ENCODE results near the gene SRPK2.
A peak's percentile ranks its signal among the peaks of the same experiment; 100 is the strongest.
"Not testable (repeated sequence)": the region's sequence is repeated elsewhere in the genome, so short reads cannot be mapped to it uniquely, and the experiment has no call there.

SRPK2 gene

GRCh38 chr7:105339404-105340323 is 49.1 kb downstream of the SRPK2 start:
- no peak for DNase-seq

GRCh38 chr7:105337529-105337928 is 51.2 kb downstream of the SRPK2 start:
- no peak for DNase-seq

GRCh38 chr7:105336009-105336408 is 52.7 kb downstream of the SRPK2 start:
- DNase-seq: peak in 1 of 2 donors; percentile 21

GRCh38 chr7:105332661-105333060 is 56.1 kb downstream of the SRPK2 start:
- not testable (repeated sequence) for DNase-seq

GRCh38 chr7:105330526-105330925 is 58.2 kb downstream of the SRPK2 start:
- DNase-seq: no peak

DNA sequence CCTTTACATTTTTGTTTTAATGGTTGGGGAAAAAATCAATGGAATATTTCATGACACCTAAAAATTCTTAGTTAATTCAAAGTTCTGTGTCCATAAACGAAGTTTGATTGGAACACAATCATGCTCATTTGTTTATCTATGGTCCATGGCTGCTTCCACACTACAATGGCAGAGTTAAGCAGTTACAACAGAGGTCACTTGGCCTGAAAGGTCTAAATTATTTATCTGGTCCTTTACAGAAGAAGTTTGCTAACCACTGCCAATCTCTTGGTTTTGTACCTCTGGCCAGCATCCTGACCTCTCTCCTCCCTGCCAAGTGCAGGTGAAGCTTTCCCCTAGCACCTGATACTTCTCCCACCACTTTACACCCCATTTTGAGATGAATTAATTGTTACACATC is 61.5 kb downstream of the SRPK2 start:
- DNase-seq: no peak

GRCh38 chr7:105325216-105325904 is 63.4 kb downstream of the SRPK2 start:
- no peak for DNase-seq

DNA sequence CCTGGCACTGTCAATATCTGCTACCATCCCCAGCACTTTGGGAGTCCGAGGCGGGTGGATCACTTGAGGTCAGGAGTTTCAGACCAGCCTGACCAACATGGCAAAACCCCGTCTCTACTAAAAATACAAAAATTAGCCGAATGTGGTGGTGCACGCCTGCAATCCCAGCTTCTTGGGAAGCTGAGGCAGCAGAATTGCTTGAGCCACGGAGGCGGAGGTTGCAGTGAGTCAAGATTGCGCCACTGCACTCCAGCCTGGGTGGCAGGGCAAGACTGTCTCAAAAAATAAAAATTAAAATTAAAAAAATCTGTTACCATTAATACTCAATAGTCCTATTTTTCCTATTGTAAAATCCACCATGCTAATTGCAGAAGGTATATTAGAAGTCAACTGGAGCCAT is 64.1 kb downstream of the SRPK2 start:
- not testable (repeated sequence) for DNase-seq

DNA sequence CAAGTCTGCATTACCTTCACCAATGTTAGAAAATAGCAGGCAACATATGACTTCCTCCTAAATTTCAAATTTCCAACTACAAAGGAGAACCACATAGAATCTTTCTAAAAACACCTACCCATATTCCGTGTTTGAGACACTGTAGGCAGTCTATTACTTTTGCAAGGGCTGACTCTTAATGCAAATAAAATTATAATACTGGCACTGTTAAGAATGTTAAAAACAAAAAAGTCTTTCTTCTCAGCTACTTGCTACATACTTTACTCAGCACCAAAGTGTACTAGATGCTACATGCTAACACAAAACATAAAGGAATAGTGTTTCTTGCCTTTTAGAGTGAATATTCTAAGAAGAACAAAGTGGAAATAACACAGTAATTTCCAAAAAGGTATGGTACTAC is 65.4 kb downstream of the SRPK2 start:
- no peak for DNase-seq

- DNase-seq: no peak
Measured at GRCh38 chr7:105322655-105323277, 66.0 kb downstream of the SRPK2 start.

- no peak for DNase-seq
Measured at GRCh38 chr7:105321754-105322455, 66.8 kb downstream of the SRPK2 start.

DNA sequence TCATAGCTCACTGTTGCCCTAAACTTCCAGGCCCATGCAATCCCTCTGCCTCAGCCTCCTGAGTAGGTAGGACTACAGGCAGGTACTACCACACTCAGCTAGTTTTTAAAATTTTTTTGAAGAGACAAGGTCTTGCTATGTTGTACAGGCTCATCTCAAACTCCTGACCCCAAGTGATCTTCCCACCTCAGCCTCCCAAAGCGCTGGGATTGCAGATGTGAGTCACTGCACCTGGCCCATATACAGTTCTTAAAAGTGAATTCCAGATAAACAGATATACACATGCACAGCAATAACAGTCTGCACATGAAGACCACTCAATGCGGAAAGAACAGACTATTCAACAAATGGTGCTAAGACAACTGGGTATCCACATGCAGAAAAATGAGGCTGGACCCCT is 67.8 kb downstream of the SRPK2 start:
- no peak for DNase-seq

DNA sequence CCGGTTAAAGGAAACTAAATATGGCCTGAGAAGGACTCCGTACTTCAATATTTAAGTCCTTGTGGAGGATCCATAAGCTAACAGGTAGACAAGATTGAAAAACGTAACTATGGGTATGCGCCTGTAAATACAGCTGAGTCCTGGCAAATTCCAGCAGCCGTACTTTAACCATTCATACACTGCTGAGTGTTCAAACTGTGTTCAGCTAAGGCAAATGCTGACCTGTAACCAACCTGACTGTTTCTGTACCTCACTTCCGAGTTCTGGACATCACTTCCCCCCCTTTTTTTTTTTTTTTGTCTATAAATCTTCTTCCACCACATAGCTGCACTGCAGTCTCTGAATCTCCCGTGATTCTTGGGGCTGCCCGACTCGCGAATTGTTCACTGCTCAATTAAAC is 69.1 kb downstream of the SRPK2 start:
- no peak for DNase-seq

DNA sequence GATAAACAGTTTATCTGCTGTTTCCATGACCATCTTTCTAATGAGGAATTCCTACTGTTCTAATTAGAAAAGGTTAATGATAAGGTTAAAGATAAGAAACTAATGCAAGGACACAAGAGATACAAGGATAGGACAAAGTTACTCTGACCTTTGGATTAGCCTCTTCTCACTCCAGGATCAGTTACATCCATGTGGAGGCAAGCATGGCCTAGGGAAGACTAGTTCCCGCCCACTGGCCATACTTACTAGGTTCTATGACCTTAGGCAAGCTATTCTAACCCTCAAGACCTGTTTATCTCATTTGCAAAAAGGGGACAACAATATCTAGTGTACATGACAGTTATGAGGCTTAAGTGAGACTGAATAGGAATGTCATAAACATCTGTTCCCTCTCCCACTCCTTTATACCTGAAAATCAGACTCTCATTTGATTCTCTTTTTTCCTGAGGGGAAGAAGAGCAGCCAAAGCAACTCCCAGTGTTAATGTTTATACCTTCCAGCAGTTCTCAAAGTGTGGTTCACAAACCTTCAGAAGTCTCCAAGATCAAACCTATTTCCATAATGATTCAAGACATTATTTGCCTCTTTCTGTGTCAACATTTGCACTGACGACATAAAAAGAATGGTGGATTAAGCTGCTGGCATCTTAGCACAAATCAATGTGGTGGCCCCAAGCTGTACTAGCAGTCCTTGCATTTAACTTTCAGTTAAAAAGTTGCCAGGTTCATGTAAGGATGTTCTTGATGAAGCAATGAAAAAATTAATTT is 72.0 kb downstream of the SRPK2 start:
- no peak for DNase-seq

DNA sequence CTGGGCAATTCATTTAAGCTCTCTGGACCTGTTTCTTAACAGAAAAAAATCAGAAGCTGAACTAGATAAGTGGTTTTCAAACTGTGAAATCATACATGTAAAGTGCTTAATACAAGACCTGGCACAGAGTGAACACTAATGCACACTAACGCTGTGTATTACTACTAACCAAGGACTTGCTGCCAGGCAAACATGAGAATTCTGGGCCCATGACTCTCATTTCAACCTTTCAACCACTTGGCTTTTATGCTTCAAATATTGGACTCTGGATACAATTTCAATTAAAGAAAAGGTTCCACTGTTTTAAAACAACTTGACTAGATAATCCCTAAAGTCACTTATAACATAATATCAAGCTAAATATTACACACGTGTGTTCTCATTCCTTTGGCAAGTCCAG is 73.4 kb downstream of the SRPK2 start:
- DNase-seq: no peak

DNA sequence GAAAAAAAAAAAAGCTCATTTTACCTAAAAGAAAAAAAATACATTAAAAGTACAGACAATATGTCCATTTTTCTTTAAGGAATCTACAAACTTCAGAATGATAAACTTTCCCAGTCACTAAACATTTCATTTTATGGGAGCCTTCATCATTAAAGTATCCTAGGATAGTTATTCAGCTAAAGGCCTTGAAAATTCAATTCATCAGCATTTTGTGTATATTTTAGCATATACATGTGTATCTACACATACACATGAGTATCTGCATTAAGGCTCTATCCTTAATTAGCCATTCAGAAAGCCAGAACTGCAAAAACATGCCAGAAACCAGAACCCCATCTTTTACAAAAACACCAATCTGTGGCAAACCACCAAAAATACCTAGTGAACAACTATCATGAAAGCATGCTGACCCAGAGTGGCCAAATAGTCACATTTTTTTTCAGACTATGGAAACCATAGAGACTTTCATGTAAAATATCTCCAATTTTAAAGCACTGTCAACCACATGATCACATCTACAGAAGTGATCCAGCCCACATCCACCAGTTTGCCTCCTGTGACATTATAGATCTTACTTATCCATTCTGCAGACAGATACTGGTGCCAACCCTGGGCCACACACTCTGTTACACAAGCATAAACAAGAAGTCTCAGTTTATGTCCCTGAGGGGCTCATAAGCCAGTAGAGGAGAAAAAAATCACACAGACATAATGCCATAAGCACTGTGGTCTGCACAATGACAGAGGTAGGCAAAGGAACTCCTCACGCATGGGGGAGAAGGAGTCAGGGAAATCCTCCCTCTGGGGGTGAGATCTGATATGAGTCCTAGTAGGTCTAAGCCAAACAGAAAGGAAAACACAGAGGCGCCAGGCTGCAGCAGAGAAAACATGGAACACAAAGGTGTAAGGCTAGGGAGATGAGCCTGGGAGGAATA is 79.2 kb downstream of the SRPK2 start:
- no peak for DNase-seq

DNA sequence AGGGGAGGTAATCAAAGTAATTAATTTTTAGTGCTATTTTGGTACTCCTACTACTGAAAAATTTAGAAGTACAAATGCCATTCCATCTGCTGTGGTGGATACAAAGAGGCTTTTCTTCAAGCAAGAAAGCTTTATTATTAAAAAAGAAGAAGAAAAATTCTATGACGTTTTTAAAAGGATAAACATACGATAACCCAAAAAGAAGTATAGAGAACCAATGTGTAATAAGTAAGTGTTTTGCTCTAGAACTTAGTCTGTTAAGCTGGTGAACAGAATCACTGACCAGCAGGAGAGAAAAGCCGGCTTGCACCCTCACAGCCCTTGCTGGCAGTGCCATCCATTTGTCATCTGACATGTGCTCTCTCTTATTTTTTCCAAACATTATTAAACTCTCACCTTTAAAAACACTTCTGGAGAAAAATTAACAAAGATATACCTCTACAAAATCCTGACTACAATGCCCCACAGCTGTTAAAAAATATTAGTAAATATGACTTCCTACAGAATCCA is 81.5 kb downstream of the SRPK2 start:
- DNase-seq: no peak

- DNase-seq: no peak
Measured at GRCh38 chr7:105306298-105306748, 82.4 kb downstream of the SRPK2 start.

GRCh38 chr7:105305633-105306032 is 83.1 kb downstream of the SRPK2 start:
- DNase-seq: no peak

DNA sequence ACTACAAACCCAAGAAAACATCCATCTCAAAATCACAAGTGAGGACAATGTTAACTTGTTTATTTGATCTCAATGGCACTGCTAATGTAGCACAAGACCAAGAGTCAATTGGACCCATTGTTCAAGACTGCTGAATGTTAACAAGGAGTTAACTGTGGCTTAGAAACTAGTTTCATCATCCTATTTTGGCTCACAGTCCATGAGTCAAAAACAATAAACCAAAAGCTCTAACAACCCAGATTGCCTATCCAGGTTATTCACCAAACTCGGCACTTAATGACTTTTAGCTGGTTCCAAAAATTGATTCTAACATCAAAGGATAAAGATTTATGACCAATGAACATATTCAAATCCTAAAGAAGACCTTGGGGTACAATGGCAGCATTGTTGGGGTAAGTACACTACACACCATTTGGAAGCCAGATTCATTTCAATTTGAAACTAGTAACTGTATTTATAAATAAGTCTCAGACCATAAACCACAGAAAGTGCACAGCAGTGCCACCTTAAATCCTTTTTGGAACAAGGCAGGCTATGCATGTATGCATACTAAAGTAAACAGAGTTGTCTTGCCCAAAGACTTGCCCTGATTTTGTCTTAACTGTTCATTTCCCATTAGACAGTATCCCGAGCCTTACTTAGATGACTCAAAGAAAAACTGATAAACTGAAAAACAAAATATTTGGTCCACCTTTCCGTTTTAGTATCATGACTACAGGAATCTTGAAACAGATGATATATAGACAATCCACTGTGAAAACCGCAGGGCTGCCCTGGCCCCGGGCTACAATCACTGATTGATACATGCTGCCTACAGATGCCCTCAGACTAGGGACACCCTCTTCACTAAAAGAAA is 84.5 kb downstream of the SRPK2 start:
- no peak for DNase-seq

Measured in CD4-positive, alpha-beta T cell treated with Interleukin-1 beta for 1 hour (primary cell).